CD4-positive, alpha-beta memory T cell (primary cell): ENCODE data around the gene TRIM4. TPM values are rescaled to one million over a fixed set of nuclear protein-coding genes. Genes with fewer than 3 reads are reported as not detected.

ENCODE experiments used
- CTCF ChIA-PET: fragments of 350-600 bp; sonication (Branson Sonifier 250); formaldehyde crosslinking; loops from one replicate; lab custom pipeline; 2021; ENCODE audit warnings: inconsistent platforms; ENCODE audit not compliant: partially characterized antibody; lab: Charles Lee
- POLR2A ChIA-PET: fragments of 350-600 bp; sonication (Branson Sonifier 250); formaldehyde crosslinking; loops from one replicate; lab custom pipeline; 2021; ENCODE audit not compliant: partially characterized antibody; lab: Charles Lee
- DNase-seq, 5 donors: peaks; one replicate each; pipeline versions ENCODE4 v3.0.0 to v3.0.0-alpha.2; 2020 to 2022; ENCODE audit warnings: mixed read lengths in 1 of 5
- H3K27ac ChIP-seq: one replicate; pipeline ENCODE4 v1.7.0; 2013; ENCODE audit warnings: low read depth, low read length
- H3K27me3 ChIP-seq: 2 replicates; pipeline ENCODE4 v1.7.0; 2013; ENCODE audit warnings: mild to moderate bottlenecking, low read length, moderate library complexity; ENCODE audit not compliant: insufficient read depth
- H3K36me3 ChIP-seq: 2 replicates; pipeline ENCODE4 v1.7.0; 2013; ENCODE audit warnings: mild to moderate bottlenecking, low read length, moderate library complexity; ENCODE audit not compliant: insufficient read depth
- H3K4me1 ChIP-seq: 2 replicates; pipeline ENCODE4 v1.7.0; 2013; ENCODE audit warnings: mild to moderate bottlenecking, low read length, moderate library complexity; ENCODE audit not compliant: insufficient read depth
- H3K4me3 ChIP-seq, 2 donors: one replicate each; pipeline ENCODE4 v1.7.0; 2013; ENCODE audit warnings: low read length in 2 of 2, mild to moderate bottlenecking in 1 of 2
- H3K9me3 ChIP-seq, 2 donors: one replicate each; pipeline ENCODE4 v1.7.0; 2013; ENCODE audit warnings: low read length in 2 of 2, control low read depth in 1 of 2; ENCODE audit not compliant: control insufficient read depth in 1 of 2
- H3K27ac Mint-ChIP-seq, 7 donors: one replicate each; pipeline ENCODE4 v1.8.0; 2020 to 2021; ENCODE audit warnings: mixed read lengths in 7 of 7, mild to moderate bottlenecking in 6 of 7, inconsistent platforms in 3 of 7, moderate library complexity in 3 of 7
- H3K27me3 Mint-ChIP-seq, 2 donors: one replicate each; pipeline ENCODE4 v1.8.0; 2020 to 2021; ENCODE audit warnings: mixed read lengths in 2 of 2
- H3K36me3 Mint-ChIP-seq, 2 donors: one replicate each; pipeline ENCODE4 v1.8.0; 2020 to 2021; ENCODE audit warnings: mixed read lengths in 2 of 2, inconsistent platforms in 1 of 2, mild to moderate bottlenecking in 1 of 2
- H3K4me1 Mint-ChIP-seq, 4 donors: one replicate each; pipeline ENCODE4 v1.8.0; 2020 to 2021; ENCODE audit warnings: mixed read lengths in 4 of 4, mild to moderate bottlenecking in 1 of 4
- H3K4me3 Mint-ChIP-seq, 8 donors: one replicate each; pipeline ENCODE4 v1.8.0; 2020 to 2021; ENCODE audit warnings: mixed read lengths in 8 of 8, mild to moderate bottlenecking in 7 of 8, moderate library complexity in 6 of 8, inconsistent platforms in 3 of 8
- H3K9me3 Mint-ChIP-seq, 8 donors: one replicate each; pipeline ENCODE4 v1.8.0; 2020 to 2021; ENCODE audit warnings: mixed read lengths in 8 of 8, mild to moderate bottlenecking in 5 of 8, inconsistent platforms in 3 of 8, moderate library complexity in 1 of 8
- intact Hi-C: fragments of 100-400 bp; cut with micrococcal nuclease; formaldehyde crosslinking; loops from one replicate; pipeline ENCODE4 v1.15.1; 2023
- polyA plus RNA-seq, 2 donors: library from polyadenylated mRNA; unstranded; fragments of 300-500 nt; fragmentation: Illumina TruSeq; gene quantifications; one replicate each; pipeline ENCODE4 v1.2.3, GENCODE V29; 2021
- total RNA-seq, 2 experiments: library from RNA; stranded (reverse); gene quantifications; one replicate each; pipeline ENCODE4 v1.2.3, GENCODE V29; 2021

The TRIM4 gene
- total and polyA plus RNA-seq, 4 experiments from 2014 or later, result 18.2 to 69.7 (median 48.9) TPM

DNA sequence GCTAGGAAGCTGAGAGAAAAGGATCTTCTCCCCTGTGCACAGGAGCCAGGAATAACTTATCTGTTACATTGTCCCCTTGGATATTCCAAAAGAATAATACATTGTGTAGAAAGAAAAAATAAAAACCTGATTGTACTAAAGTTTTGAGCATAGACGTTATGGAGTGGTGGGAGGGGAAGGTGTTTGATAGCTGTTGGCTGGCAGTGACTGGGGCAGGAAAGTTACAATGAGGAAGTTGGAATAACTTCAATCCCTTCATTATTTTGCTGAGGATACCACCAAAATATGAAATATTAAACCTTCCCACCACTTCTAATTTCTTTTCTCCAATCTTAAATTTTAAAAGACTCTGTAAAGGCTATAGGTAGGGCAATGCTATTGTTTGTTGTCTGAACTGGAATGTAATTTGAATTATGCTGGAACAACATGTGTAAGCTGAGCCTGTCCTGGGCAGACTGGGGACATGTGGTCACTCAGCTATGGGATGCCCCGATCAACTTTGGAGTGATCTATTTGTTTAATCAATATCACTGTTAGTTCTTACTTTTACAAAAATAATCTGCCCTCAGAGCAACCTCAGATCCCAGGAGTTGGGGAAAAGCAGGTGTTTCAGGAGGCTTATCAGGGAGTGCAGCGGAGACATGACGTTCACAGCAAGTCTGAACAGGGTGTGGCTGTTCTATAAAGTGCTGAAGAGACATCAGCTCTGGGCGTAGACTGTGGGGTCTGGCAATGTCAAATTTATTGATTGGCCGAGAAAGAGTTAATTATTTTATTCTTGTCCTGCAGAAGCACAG, 70.7 kb downstream of the TRIM4 start:
- Histone ChIP-seq H3K4me1 (no peaks in the 10 kb centered on the region), H3K27ac (no peak overlapping the region), H3K4me3 (no peak overlapping the region), H3K9me3 (no peaks in the 10 kb centered on the region), H3K27me3 (no peaks in the 10 kb centered on the region), H3K36me3 (no peaks in the 10 kb centered on the region)
- ChIA-PET CTCF (no interaction called here), POLR2A (no interaction called here)
- intact Hi-C loops, result no loop called here
- Mint-ChIP-seq H3K9me3 (no peaks in the 10 kb centered on the region), H3K27ac (no peak overlapping the region), H3K27me3 (peaks cover 2 to 18% of the 10 kb centered on the region in 2 donors), H3K4me1 (no peaks in the 10 kb centered on the region), H3K4me3 (no peak overlapping the region), H3K36me3 (no peaks in the 10 kb centered on the region)
- DNase-seq, result no peak

DNA sequence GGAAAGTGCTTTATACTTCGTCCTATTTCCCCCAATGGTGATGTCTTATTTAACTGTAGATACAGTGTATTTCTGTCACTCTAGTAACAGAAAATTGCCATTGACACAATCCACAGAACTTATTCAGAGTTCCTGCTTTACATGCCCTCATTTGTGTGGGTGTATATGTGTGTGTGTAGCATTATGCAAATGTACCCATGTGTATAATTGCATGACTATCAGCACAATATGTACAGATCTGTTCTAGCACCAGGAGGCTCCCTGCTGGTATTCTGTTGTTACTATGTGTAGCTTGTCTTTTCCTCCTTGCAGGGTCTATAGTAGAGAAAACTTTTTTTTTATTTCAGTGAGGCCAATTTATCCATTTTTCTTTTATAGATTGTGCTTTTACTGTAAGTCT, 75.0 kb downstream of the TRIM4 start:
- POLR2A ChIA-PET, result no interaction called here

DNA sequence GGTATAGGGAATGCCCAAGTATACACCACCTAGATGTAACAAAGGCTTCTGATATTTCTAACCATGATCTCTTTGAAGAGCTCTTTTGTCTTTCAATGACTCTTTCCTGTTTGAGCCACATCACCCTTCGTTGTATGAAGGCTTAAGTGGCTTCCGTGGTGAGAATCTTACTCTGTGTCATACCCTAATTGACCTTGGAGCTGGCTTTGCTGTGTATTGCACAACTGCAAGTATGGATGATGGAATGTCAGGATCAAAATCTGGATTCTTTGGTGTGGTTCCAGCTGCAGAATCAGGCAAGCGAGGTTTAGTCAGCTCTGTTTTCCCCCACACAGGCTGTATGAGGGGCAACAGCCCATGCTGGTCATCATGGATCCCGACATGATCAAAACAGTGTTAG, 75.5 kb downstream of the TRIM4 start:
- POLR2A ChIA-PET, result no interaction called here
- H3K27me3 Mint-ChIP-seq, result peaks cover 0 to 13% of the 10 kb centered on the region in 2 donors

More for the DNA sequence above, 75.0 kb downstream of the TRIM4 start:
- no peaks in the 10 kb centered on the region for H3K9me3 Mint-ChIP-seq
- no peaks in the 10 kb centered on the region for H3K36me3 Mint-ChIP-seq
- CTCF ChIA-PET, result no interaction called here
- intact Hi-C loops, result no loop called here
- no peaks in the 10 kb centered on the region for H3K27me3 ChIP-seq
- H3K27me3 Mint-ChIP-seq, result peaks cover 0 to 16% of the 10 kb centered on the region in 2 donors
- H3K9me3 ChIP-seq, result no peaks in the 10 kb centered on the region
- no peak overlapping the region for H3K27ac Mint-ChIP-seq
- DNase-seq, result no peak
- no peaks in the 10 kb centered on the region for H3K4me1 ChIP-seq
- H3K27ac ChIP-seq, result no peak overlapping the region
- H3K4me3 Mint-ChIP-seq, result no peak overlapping the region
- no peak overlapping the region for H3K4me3 ChIP-seq
- H3K36me3 ChIP-seq, result no peaks in the 10 kb centered on the region
- no peaks in the 10 kb centered on the region for H3K4me1 Mint-ChIP-seq

DNA sequence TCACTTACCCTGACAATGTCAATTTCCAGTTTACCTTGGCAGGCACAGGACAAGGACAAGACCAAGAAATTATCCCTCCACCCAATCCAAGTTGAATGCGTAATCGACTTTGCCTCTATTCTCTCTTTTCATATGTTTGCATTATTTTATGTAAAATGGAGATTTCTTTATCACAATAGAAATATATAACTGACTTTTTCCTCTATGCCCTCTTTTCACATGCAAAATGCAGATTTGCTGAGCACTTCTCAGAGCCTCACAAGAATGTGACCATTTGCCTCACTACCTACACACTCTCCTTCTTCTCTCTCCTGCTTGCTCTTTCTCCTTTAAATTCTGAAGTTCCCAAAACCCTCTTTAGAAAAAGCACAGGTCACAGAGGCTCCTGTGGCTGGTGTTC, 76.4 kb downstream of the TRIM4 start:
- CTCF ChIA-PET, result no interaction called here
- Mint-ChIP-seq H3K27me3 (peaks cover 0 to 14% of the 10 kb centered on the region in 2 donors), H3K36me3 (no peaks in the 10 kb centered on the region), H3K4me3 (no peak overlapping the region), H3K4me1 (peaks cover 0 to under 1% (median 0%) of the 10 kb centered on the region in 4 donors), H3K27ac (no peak overlapping the region), H3K9me3 (no peaks in the 10 kb centered on the region)
- intact Hi-C loops, result no loop called here
- Histone ChIP-seq H3K4me1 (no peaks in the 10 kb centered on the region), H3K27ac (no peak overlapping the region), H3K9me3 (no peaks in the 10 kb centered on the region), H3K36me3 (no peaks in the 10 kb centered on the region), H3K27me3 (no peaks in the 10 kb centered on the region), H3K4me3 (no peak overlapping the region)
- no peak for DNase-seq
- POLR2A ChIA-PET, result no interaction called here

More for the DNA sequence above, 75.5 kb downstream of the TRIM4 start:
- Histone ChIP-seq H3K27me3 (no peaks in the 10 kb centered on the region), H3K4me3 (no peak overlapping the region), H3K36me3 (no peaks in the 10 kb centered on the region), H3K4me1 (no peaks in the 10 kb centered on the region), H3K27ac (no peak overlapping the region), H3K9me3 (no peaks in the 10 kb centered on the region)
- H3K9me3 Mint-ChIP-seq, result no peaks in the 10 kb centered on the region
- H3K36me3 Mint-ChIP-seq, result no peaks in the 10 kb centered on the region
- intact Hi-C loops, result no loop called here
- CTCF ChIA-PET, result no interaction called here
- no peak overlapping the region for H3K27ac Mint-ChIP-seq
- no peak overlapping the region for H3K4me3 Mint-ChIP-seq
- DNase-seq, result no peak
- H3K4me1 Mint-ChIP-seq, result no peaks in the 10 kb centered on the region

Other genes with a start within 250 kb of the TRIM4 start
- not detected for gene CYP3A5, start 239.5 kb downstream of the TRIM4 start, total RNA-seq
- gene CYP3A5, start 239.5 kb downstream of the TRIM4 start, polyA plus RNA-seq, result under 1 TPM; 0.19 to 0.45 TPM
- not detected for gene CYP3A7, start 184.3 kb downstream of the TRIM4 start, total RNA-seq
- under 1 TPM in 1 of 2 donors, not detected in 1; 0.07 TPM for gene CYP3A7, start 184.3 kb downstream of the TRIM4 start, polyA plus RNA-seq
- not detected for gene CYP3A4, start 135.3 kb downstream of the TRIM4 start, total RNA-seq
- gene CYP3A4, start 135.3 kb downstream of the TRIM4 start, polyA plus RNA-seq, result not detected
- not detected for gene CYP3A43, start 91.5 kb downstream of the TRIM4 start, total RNA-seq
- gene CYP3A43, start 91.5 kb downstream of the TRIM4 start, polyA plus RNA-seq, result not detected
- not detected for gene OR2AE1, start 42.5 kb downstream of the TRIM4 start, total RNA-seq
- gene OR2AE1, start 42.5 kb downstream of the TRIM4 start, polyA plus RNA-seq, result not detected
- gene GJC3, start 10.1 kb upstream of the TRIM4 start, total RNA-seq, result under 1 TPM; 0.39 to 0.61 TPM
- gene GJC3, start 10.1 kb upstream of the TRIM4 start, polyA plus RNA-seq, result under 1 TPM; 0.23 to 0.94 TPM
- gene AZGP1, start 56.5 kb upstream of the TRIM4 start, total RNA-seq, result not detected
- not detected for gene AZGP1, start 56.5 kb upstream of the TRIM4 start, polyA plus RNA-seq
- 100 to 1,000 TPM in 1 of 2 experiments, 10 to 100 TPM in 1; 94.8 to 101 TPM for gene ZKSCAN1, start 96.1 kb upstream of the TRIM4 start, total RNA-seq
- 10 to 100 TPM; 25.0 to 47.0 TPM for gene ZKSCAN1, start 96.1 kb upstream of the TRIM4 start, polyA plus RNA-seq
- 10 to 100 TPM in 1 of 2 experiments, 1 to 10 TPM in 1; 9.9 to 10.6 TPM for gene ZSCAN21, start 130.2 kb upstream of the TRIM4 start, total RNA-seq
- 1 to 10 TPM; 2.5 to 9.7 TPM for gene ZSCAN21, start 130.2 kb upstream of the TRIM4 start, polyA plus RNA-seq
- gene ZNF3, start 162.2 kb upstream of the TRIM4 start, total RNA-seq, result 10 to 100 TPM; 44.2 to 44.8 TPM
- gene ZNF3, start 162.2 kb upstream of the TRIM4 start, polyA plus RNA-seq, result 10 to 100 TPM; 11.9 to 25.4 TPM
- 10 to 100 TPM; 85.5 to 89.2 TPM for gene COPS6, start 169.4 kb upstream of the TRIM4 start, total RNA-seq
- 100 to 1,000 TPM; 155 to 261 TPM for gene COPS6, start 169.4 kb upstream of the TRIM4 start, polyA plus RNA-seq
- gene MCM7, start 181.9 kb upstream of the TRIM4 start, total RNA-seq, result 100 to 1,000 TPM; 164 to 173 TPM
- gene MCM7, start 181.9 kb upstream of the TRIM4 start, polyA plus RNA-seq, result 10 to 100 TPM; 26.9 to 29.9 TPM
- gene AP4M1, start 182.1 kb upstream of the TRIM4 start, total RNA-seq, result 10 to 100 TPM; 12.1 to 14.9 TPM
- gene AP4M1, start 182.1 kb upstream of the TRIM4 start, polyA plus RNA-seq, result 1 to 10 TPM; 3.2 to 4.3 TPM
- 10 to 100 TPM; 61.6 to 62.2 TPM for gene TAF6, start 199.8 kb upstream of the TRIM4 start, total RNA-seq
- gene TAF6, start 199.8 kb upstream of the TRIM4 start, polyA plus RNA-seq, result 10 to 100 TPM; 25.3 to 35.2 TPM
- 10 to 100 TPM; 69.0 to 69.8 TPM for gene CNPY4, start 200.1 kb upstream of the TRIM4 start, total RNA-seq
- gene CNPY4, start 200.1 kb upstream of the TRIM4 start, polyA plus RNA-seq, result 10 to 100 TPM; 14.8 to 24.8 TPM
- 1 to 10 TPM; 6.4 to 6.8 TPM for gene MBLAC1, start 207.4 kb upstream of the TRIM4 start, total RNA-seq
- 1 to 10 TPM in 1 of 2 donors, under 1 TPM in 1; 0.77 to 1.2 TPM for gene MBLAC1, start 207.4 kb upstream of the TRIM4 start, polyA plus RNA-seq
- 100 to 1,000 TPM; 178 to 189 TPM for gene LAMTOR4, start 229.4 kb upstream of the TRIM4 start, total RNA-seq
- 100 to 1,000 TPM; 423 to 501 TPM for gene LAMTOR4, start 229.4 kb upstream of the TRIM4 start, polyA plus RNA-seq
- 10 to 100 TPM; 68.7 to 73.0 TPM for gene TRAPPC14, start 239.2 kb upstream of the TRIM4 start, total RNA-seq
- 1 to 10 TPM; 1.4 to 5.5 TPM for gene TRAPPC14, start 239.2 kb upstream of the TRIM4 start, polyA plus RNA-seq
- gene GAL3ST4, start 249.1 kb upstream of the TRIM4 start, total RNA-seq, result 1 to 10 TPM; 8.0 to 8.9 TPM
- 1 to 10 TPM; 2.3 to 5.0 TPM for gene GAL3ST4, start 249.1 kb upstream of the TRIM4 start, polyA plus RNA-seq